Aorta (tissue), 5 donors: Measurements from ENCODE around the gene SMYD3. TPM values are rescaled to one million over a fixed set of nuclear protein-coding genes. Genes with fewer than 3 reads are reported as not detected.

Experiments
- ATAC-seq: fragments of 200-7000 bp; cut with Tn5 transposase; one replicate; pipeline ENCODE4 v1.9.1; 2022; ENCODE audit warnings: moderate library complexity; ENCODE audit not compliant: low FRiP score
- DNase-seq, 2 donors: peaks; one replicate each; pipeline ENCODE4 v3.0.0-alpha.2; 2020
- H3K27ac ChIP-seq, 2 donors: one replicate each; pipeline ENCODE4 v1.5.1; 2013; ENCODE audit warnings: low read length in 2 of 2, mild to moderate bottlenecking in 2 of 2, moderate library complexity in 2 of 2, control low read depth in 1 of 2, inconsistent platforms in 1 of 2, low read depth in 1 of 2
- H3K27me3 ChIP-seq, 2 donors: one replicate each; pipeline ENCODE4 v1.6.1; 2013; ENCODE audit warnings: control low read depth in 1 of 2, low read length in 1 of 2, mild to moderate bottlenecking in 1 of 2, moderate library complexity in 1 of 2; ENCODE audit not compliant: insufficient read depth in 2 of 2, control insufficient read depth in 1 of 2
- H3K36me3 ChIP-seq, 2 donors: one replicate each; pipeline ENCODE4 v1.6.1; 2013; ENCODE audit warnings: control low read depth in 1 of 2, low read length in 1 of 2, mild to moderate bottlenecking in 1 of 2; ENCODE audit not compliant: insufficient read depth in 2 of 2, control insufficient read depth in 1 of 2
- H3K4me1 ChIP-seq, 2 donors: one replicate each; pipeline ENCODE4 v1.6.1; 2013; ENCODE audit warnings: low read length in 2 of 2, control low read depth in 1 of 2, mild to moderate bottlenecking in 1 of 2, moderate library complexity in 1 of 2; ENCODE audit not compliant: insufficient read depth in 2 of 2, control insufficient read depth in 1 of 2
- H3K4me3 ChIP-seq, 2 donors: one replicate each; pipeline ENCODE4 v1.5.1; 2013; ENCODE audit warnings: low read length in 2 of 2, control low read depth in 1 of 2, mild to moderate bottlenecking in 1 of 2
- H3K9me3 ChIP-seq: one replicate; pipeline ENCODE4 v1.6.1; 2013; ENCODE audit warnings: mild to moderate bottlenecking, low read length; ENCODE audit not compliant: control insufficient read depth
- WGBS, 2 donors: extraction: QIAGEN DNeasy Blood & Tissue Kit; methylation state at CpG; one replicate each; pipeline ENCODE4 v1.1.7; 2013; 5-methylcytosine and 5-hydroxymethylcytosine counted together
- intact Hi-C, 2 donors: fragments of 100-400 bp; cut with DNase I; formaldehyde crosslinking; loops; one replicate each; pipeline versions ENCODE4 v1.14.2 to v1.15.0; 2022
- polyA plus RNA-seq, 2 donors: library from polyadenylated mRNA; stranded (reverse); fragments of 200-250 nt; gene quantifications; one replicate each; pipeline ENCODE4 v1.2.3, GENCODE V29; 2013
- total RNA-seq, 2 donors: library from RNA; stranded (reverse); fragmentation: NEBNext Ultra II Directional; extraction: Animal tissue kit (Norgen Biotek cat#: 25700); gene quantifications; one replicate each; pipeline ENCODE4 v1.2.1, GENCODE V29; 2021
- donor health status: healthy with polysubstance abuse.
- donor health status: Bipolar disorder and iron deficiency.
- donor health status: DM: no; HTN: no; CAD: no.
- donor health status: DM: no; HTN: no; CAD: no.
- donor health status: DM: yes; HTN: yes; CAD: no.

Gene SMYD3
- total and polyA plus RNA-seq, 4 donors, result 6.0 to 29.1 (median 11.1) TPM

- no peak overlapping the region for H3K27ac ChIP-seq
- intact Hi-C loops, result no loop called here
- WGBS, 2 donors, result 80 to 83% methylated on average over 2 of the region's 2 CpGs
- no peaks in the 10 kb centered on the region for H3K36me3 ChIP-seq
- H3K4me1 ChIP-seq, result no peaks in the 10 kb centered on the region
- no peak for ATAC-seq
- DNase-seq, result no peak
- H3K4me3 ChIP-seq, result no peak overlapping the region
- no peaks in the 10 kb centered on the region for H3K27me3 ChIP-seq
- H3K9me3 ChIP-seq, result no peaks in the 10 kb centered on the region
Observed at GRCh38 chr1:246254854-246255253, 252.2 kb downstream of the SMYD3 start.

- no peak overlapping the region for H3K27ac ChIP-seq
- H3K9me3 ChIP-seq, result no peaks in the 10 kb centered on the region
- no peaks in the 10 kb centered on the region for H3K36me3 ChIP-seq
- DNase-seq, result no peak
- no peak overlapping the region for H3K4me3 ChIP-seq
- ATAC-seq, result no peak
- intact Hi-C loops, result no loop called here
- WGBS, 2 donors, result 96 to 98% methylated on average over 1 of the region's 1 CpG
- H3K27me3 ChIP-seq, result no peaks in the 10 kb centered on the region
- no peaks in the 10 kb centered on the region for H3K4me1 ChIP-seq
Observed at GRCh38 chr1:246246430-246246829, 260.6 kb downstream of the SMYD3 start.

- Histone ChIP-seq H3K4me3 (no peak overlapping the region), H3K27me3 (no peaks in the 10 kb centered on the region), H3K4me1 (no peaks in the 10 kb centered on the region), H3K36me3 (no peaks in the 10 kb centered on the region), H3K27ac (no peak overlapping the region), H3K9me3 (no peaks in the 10 kb centered on the region)
- 65 to 67% methylated on average over 1 of the region's 1 CpG for WGBS, 2 donors
- no peak for ATAC-seq
- intact Hi-C loops, result no loop called here
- no peak for DNase-seq
Observed at GRCh38 chr1:246245541-246245940, 261.5 kb downstream of the SMYD3 start.

- ATAC-seq (no peak), DNase-seq (no peak)
- H3K27ac ChIP-seq, result no peak overlapping the region
- 55 to 69% methylated on average over 3 of the region's 3 CpGs for WGBS, 2 donors
- no peaks in the 10 kb centered on the region for H3K9me3 ChIP-seq
- no peaks in the 10 kb centered on the region for H3K27me3 ChIP-seq
- intact Hi-C loops, result no loop called here
- no peaks in the 10 kb centered on the region for H3K36me3 ChIP-seq
- H3K4me1 ChIP-seq, result no peaks in the 10 kb centered on the region
- no peak overlapping the region for H3K4me3 ChIP-seq
Observed at GRCh38 chr1:246232126-246232525, 275.0 kb downstream of the SMYD3 start.

- intact Hi-C loops, result no loop called here
- ATAC-seq (no peak), DNase-seq (no peak)
- H3K27ac ChIP-seq, result no peak overlapping the region
- no peaks in the 10 kb centered on the region for H3K36me3 ChIP-seq
- H3K27me3 ChIP-seq, result no peaks in the 10 kb centered on the region
- 73 to 89% methylated on average over 2 of the region's 2 CpGs for WGBS, 2 donors
- H3K9me3 ChIP-seq, result no peaks in the 10 kb centered on the region
- H3K4me1 ChIP-seq, result no peaks in the 10 kb centered on the region
- no peak overlapping the region for H3K4me3 ChIP-seq
Observed at GRCh38 chr1:246226041-246226440, 281.0 kb downstream of the SMYD3 start.

- WGBS, 2 donors, result 57 to 65% methylated on average over 14 of the region's 14 CpGs
- no peak for DNase-seq
- Histone ChIP-seq H3K9me3 (no peaks in the 10 kb centered on the region), H3K36me3 (no peaks in the 10 kb centered on the region), H3K4me1 (no peaks in the 10 kb centered on the region), H3K27me3 (no peaks in the 10 kb centered on the region), H3K4me3 (no peak overlapping the region), H3K27ac (no peak overlapping the region)
- intact Hi-C loops, result no loop called here
- peak; percentile 19 for ATAC-seq
Observed at GRCh38 chr1:246221485-246222255, 285.4 kb downstream of the SMYD3 start.

GRCh38 chr1:246220495-246221065, 286.5 kb downstream of the SMYD3 start:
- H3K27me3 ChIP-seq, result no peaks in the 10 kb centered on the region
- no peak for ATAC-seq

GRCh38 chr1:246219508-246220030, 287.5 kb downstream of the SMYD3 start:
- no peak for ATAC-seq
- Histone ChIP-seq H3K27me3 (no peaks in the 10 kb centered on the region), H3K27ac (no peak overlapping the region), H3K4me3 (no peak overlapping the region), H3K9me3 (no peaks in the 10 kb centered on the region), H3K36me3 (no peaks in the 10 kb centered on the region), H3K4me1 (no peaks in the 10 kb centered on the region)
- no peak for DNase-seq
- intact Hi-C loops, result no loop called here
- 81% methylated on average over 11 of the region's 11 CpGs for WGBS, 2 donors

More at GRCh38 chr1:246220495-246221065, 286.5 kb downstream of the SMYD3 start:
- WGBS, 2 donors, result 96 to 97% methylated on average over 8 of the region's 8 CpGs
- Histone ChIP-seq H3K4me3 (no peak overlapping the region), H3K27ac (no peak overlapping the region), H3K4me1 (no peaks in the 10 kb centered on the region), H3K9me3 (no peaks in the 10 kb centered on the region), H3K36me3 (no peaks in the 10 kb centered on the region)
- intact Hi-C loops, result no loop called here
- no peak for DNase-seq

GRCh38 chr1:246218686-246219085, 288.4 kb downstream of the SMYD3 start:
- H3K36me3 ChIP-seq, result no peaks in the 10 kb centered on the region
- no peaks in the 10 kb centered on the region for H3K27me3 ChIP-seq
- DNase-seq (no peak), ATAC-seq (no peak)
- no peaks in the 10 kb centered on the region for H3K9me3 ChIP-seq
- WGBS, 2 donors, result 43 to 55% methylated on average over 2 of the region's 2 CpGs
- no peaks in the 10 kb centered on the region for H3K4me1 ChIP-seq
- no peak overlapping the region for H3K4me3 ChIP-seq
- no peak overlapping the region for H3K27ac ChIP-seq
- intact Hi-C loops, result no loop called here
